ENCODE data around the gene SLC1A2.

Gene SLC1A2

GRCh38 chr11:35347921-35348331 is 71.4 kb downstream of the SLC1A2 start:
- no peak for DNase-seq

- DNase-seq, result no peak
These were observed 72.0 kb downstream of the SLC1A2 start for GRCh38 chr11:35347173-35347878.

- no peak for DNase-seq
These were observed 72.7 kb downstream of the SLC1A2 start for GRCh38 chr11:35346472-35347156.

GRCh38 chr11:35344681-35345574 is 74.4 kb downstream of the SLC1A2 start:
- no peak for DNase-seq

GRCh38 chr11:35343033-35343598 is 76.2 kb downstream of the SLC1A2 start:
- DNase-seq, result peak; percentile 28

- DNase-seq, result no peak
These were observed 78.6 kb downstream of the SLC1A2 start for GRCh38 chr11:35340715-35341114.

- no peak for DNase-seq
These were observed 79.3 kb downstream of the SLC1A2 start for GRCh38 chr11:35340071-35340470.

GRCh38 chr11:35338921-35339320 is 80.4 kb downstream of the SLC1A2 start:
- no peak for DNase-seq

- no peak for DNase-seq
These were observed 81.4 kb downstream of the SLC1A2 start for GRCh38 chr11:35337914-35338305.

GRCh38 chr11:35337136-35337913 is 82.0 kb downstream of the SLC1A2 start:
- DNase-seq, result no peak

- no peak for DNase-seq
These were observed 82.6 kb downstream of the SLC1A2 start for GRCh38 chr11:35336726-35337125.

GRCh38 chr11:35335226-35335625 is 84.1 kb downstream of the SLC1A2 start:
- no peak for DNase-seq

GRCh38 chr11:35334385-35335090 is 84.8 kb downstream of the SLC1A2 start:
- no peak for DNase-seq

GRCh38 chr11:35332524-35332923 is 86.8 kb downstream of the SLC1A2 start:
- DNase-seq, result no peak

GRCh38 chr11:35330931-35331330 is 88.4 kb downstream of the SLC1A2 start:
- no peak for DNase-seq

- no peak for DNase-seq
These were observed 89.0 kb downstream of the SLC1A2 start for GRCh38 chr11:35330156-35330889.

GRCh38 chr11:35327829-35328228 is 91.5 kb downstream of the SLC1A2 start:
- no peak for DNase-seq

- DNase-seq, result no peak
These were observed 93.0 kb downstream of the SLC1A2 start for GRCh38 chr11:35326266-35326879.

- no peak for DNase-seq
These were observed 94.4 kb downstream of the SLC1A2 start for GRCh38 chr11:35324981-35325380.

- no peak for DNase-seq
These were observed 95.0 kb downstream of the SLC1A2 start for GRCh38 chr11:35324183-35324886.
